Measurements from ENCODE around the gene TRIM9.
"Not testable (repeated sequence)": the region's sequence is repeated elsewhere in the genome, so short reads cannot be mapped to it uniquely, and the experiment has no call there.

The TRIM9 gene

DNA sequence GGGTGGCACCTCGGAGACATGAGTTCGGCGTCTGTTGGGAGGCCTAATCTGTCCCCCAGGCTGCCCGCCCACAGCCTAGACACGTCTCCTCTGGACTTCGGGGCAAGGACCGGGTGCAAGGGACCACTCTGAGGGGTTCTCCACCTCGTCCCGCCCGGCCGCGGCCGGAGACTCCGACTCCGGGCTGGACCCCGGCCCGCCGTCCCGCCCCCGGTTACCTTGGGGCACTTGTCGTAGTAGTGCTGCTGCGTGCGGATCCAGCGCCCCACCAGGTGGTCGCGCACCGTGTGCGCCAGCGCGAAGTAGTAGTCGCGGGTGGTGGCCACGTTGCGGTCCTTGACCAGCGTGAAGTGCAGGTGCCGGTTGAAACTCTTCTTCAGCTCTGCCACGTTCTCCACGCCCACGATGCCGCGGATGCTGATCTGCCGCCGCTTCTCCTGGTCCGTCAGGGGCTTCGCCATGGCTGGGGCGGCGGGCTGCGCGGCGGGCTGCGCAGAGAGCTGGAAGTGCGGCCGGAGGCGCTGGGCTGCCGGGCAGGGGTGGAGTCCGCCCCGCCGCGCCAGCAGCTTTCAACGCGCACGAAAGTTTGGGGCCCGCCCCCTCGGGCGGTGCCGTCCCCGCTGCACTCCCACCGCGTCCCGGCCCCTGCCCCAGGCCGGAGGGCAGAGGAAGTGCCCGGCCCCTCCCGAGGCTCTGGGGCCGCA, 150.8 kb downstream of the TRIM9 start, which contains the start of gene PYGL:
TSS of gene PYGL (minus strand) at position 541 of the 704 bp plus-strand sequence. CDS start at position 461, 80 bp downstream.
- TF ChIP-seq, protein P1, sequence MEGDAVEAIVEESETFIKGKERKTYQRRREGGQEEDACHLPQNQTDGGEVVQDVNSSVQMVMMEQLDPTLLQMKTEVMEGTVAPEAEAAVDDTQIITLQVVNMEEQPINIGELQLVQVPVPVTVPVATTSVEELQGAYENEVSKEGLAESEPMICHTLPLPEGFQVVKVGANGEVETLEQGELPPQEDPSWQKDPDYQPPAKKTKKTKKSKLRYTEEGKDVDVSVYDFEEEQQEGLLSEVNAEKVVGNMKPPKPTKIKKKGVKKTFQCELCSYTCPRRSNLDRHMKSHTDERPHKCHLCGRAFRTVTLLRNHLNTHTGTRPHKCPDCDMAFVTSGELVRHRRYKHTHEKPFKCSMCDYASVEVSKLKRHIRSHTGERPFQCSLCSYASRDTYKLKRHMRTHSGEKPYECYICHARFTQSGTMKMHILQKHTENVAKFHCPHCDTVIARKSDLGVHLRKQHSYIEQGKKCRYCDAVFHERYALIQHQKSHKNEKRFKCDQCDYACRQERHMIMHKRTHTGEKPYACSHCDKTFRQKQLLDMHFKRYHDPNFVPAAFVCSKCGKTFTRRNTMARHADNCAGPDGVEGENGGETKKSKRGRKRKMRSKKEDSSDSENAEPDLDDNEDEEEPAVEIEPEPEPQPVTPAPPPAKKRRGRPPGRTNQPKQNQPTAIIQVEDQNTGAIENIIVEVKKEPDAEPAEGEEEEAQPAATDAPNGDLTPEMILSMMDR (IDR thresholded peaks at IDR 0.05; ENCODE audit: insufficient read depth, low read depth, low read length, missing control alignments): no peak
- H3K4me3 ChIP-seq (ENCODE audit: low read depth, low read length): peak within 1 kb of the TSS; percentile 60
- peak; percentile 70 for DNase-seq (ENCODE audit: low read depth)

DNA sequence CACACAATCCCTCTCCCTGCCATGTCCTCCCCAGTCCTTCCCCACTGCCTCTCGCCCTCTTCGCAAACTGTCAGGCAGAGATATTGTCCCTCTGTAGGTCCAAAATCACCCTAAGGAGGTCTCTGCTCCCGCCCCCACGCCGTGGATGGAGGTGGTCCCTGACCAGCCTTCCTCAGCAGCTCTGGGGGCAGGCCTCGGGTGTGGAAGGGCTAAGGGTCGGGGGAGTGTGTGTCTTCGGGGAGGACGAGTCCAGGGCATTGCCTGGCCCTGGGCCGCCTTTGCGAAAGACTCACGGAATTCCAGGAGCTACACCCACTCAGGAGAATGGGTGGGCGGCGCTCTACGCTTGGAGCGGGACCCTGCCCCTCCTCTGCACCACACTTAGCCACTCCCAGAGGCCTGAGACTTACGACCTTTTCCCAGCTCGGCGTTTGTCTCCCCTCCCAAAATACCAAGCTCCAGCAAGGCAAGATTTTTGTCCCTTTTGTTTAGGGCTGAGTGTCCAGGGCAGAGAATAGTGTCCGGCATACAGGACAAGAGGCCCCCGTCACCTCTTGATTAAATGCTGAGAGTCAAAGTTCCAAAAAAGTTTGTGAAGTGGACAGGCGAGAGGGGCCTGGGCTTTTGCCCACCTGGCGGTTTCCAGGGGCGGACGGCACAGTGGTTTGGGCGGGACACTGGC, 151.5 kb downstream of the TRIM9 start:
- H3K4me3 ChIP-seq (ENCODE audit: low read depth, low read length): peak overlapping the region; percentile 60
- DNase-seq (ENCODE audit: low read depth): no peak
- TF ChIP-seq, protein P1 (IDR thresholded peaks at IDR 0.05; ENCODE audit: insufficient read depth, low read depth, low read length, missing control alignments): no peak

DNA sequence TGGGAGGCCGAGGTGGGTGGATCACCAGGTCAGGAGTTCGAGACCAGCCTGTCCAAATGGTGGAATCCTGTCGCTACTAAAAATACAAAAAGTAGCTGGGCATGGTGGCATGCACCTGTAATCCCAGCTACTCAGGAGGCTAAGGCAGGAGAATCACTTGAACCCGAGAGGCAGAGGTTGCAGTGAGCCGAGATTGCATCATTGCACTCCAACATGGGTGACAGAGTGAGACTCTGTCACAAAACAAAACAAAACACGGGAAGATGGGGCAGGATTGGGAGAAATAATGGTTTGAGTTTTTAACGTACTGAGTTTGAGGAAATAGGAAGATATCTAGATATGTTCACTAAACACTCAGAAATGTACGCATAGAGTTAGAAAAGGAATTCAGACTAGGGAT, 153.3 kb downstream of the TRIM9 start:
- not testable (repeated sequence) for DNase-seq (ENCODE audit: low read depth); H3K4me3 ChIP-seq (ENCODE audit: low read depth, low read length)

DNA sequence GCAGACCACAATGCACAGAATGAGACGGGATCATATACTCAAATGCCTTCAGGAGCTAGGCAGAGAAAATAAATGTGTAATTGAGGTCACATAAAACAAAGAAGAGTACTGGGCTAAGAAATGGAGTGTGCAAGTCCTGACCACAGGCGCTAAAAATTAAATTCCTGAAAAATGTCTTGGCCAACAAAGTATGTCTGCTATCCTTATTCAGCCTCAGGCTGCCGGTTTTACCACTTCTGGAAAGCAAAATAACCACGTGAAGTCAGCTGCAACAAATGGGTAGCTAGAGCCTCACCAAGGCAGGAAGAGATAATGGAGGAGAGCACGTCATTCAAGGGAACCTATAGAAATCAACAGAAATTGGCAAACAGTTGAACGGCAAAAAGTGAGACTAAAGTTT, 153.8 kb downstream of the TRIM9 start:
- H3K4me3 ChIP-seq (ENCODE audit: low read depth, low read length): no peak overlapping the region
- DNase-seq (ENCODE audit: low read depth): no peak
- TF ChIP-seq, protein P1 (IDR thresholded peaks at IDR 0.05; ENCODE audit: insufficient read depth, low read depth, low read length, missing control alignments): no peak

DNA sequence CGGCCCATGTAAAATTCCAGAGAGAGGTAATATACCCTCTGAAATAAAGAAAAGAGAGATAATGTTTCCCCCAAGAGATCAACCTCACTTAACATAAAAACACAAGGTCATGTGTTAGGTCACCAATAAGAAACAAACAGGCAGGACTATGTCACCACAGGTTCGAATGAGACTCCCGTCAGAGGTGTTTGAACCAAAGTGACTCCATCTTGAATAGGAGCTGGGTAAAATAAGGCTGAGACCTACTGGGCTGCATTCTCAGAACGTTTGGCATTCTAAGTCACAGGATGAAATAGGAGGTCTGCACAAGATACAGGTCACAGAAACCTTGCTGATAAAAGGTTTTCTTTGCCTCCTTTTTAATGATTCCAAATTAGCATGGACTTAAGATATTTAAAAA, 157.1 kb downstream of the TRIM9 start:
- no peak for DNase-seq (ENCODE audit: low read depth)
- TF ChIP-seq, protein P1 (IDR thresholded peaks at IDR 0.05; ENCODE audit: insufficient read depth, low read depth, low read length, missing control alignments): no peak
- H3K4me3 ChIP-seq (ENCODE audit: low read depth, low read length): no peak overlapping the region

DNA sequence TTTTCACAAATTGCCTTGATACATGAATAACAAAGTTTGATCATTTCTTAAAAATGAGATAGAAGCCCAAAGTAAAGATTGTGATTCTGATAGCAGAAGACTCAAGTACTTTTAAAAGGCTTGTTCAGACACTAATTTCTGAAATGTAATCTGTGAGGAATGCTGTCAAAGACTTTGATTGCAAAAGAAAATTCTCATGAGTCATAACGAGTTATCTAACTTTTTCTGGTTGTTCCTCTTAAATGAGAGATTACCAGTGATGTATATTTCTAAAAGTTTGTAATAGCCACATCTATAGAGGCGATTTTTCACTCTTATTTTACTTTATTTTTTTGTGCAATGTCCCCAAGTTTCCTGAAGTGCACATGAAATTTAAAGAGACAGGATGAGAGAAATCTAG, 157.6 kb downstream of the TRIM9 start:
- no peak overlapping the region for H3K4me3 ChIP-seq (ENCODE audit: low read depth, low read length)
- TF ChIP-seq, protein P1 (IDR thresholded peaks at IDR 0.05; ENCODE audit: insufficient read depth, low read depth, low read length, missing control alignments): no peak
- DNase-seq (ENCODE audit: low read depth): no peak

DNA sequence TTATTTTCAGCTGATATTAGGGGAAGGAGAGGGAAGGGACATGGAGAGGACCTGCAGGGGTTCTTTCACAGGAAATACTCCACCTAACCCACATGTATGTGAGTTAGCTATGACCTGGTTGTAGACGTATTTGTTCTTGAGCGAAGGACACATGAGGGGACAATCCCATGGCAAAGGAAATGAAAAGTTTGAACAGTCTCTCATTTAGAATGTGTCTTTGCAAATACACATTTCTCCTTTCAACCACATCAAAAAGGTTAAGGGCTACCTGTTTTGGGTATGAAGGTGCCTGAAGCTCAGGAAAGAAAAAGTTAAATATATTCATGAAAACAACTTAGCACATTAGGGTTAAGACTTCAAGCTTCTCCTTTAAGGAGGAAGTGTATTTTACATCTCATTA, 158.0 kb downstream of the TRIM9 start:
- H3K4me3 ChIP-seq (ENCODE audit: low read depth, low read length): no peak overlapping the region
- DNase-seq (ENCODE audit: low read depth): peak; percentile 68
- TF ChIP-seq, protein P1 (IDR thresholded peaks at IDR 0.05; ENCODE audit: insufficient read depth, low read depth, low read length, missing control alignments): no peak
